K562 (cell line): ENCODE measurements around the gene FAM174C. TPM values are rescaled to one million over a fixed set of nuclear protein-coding genes. Genes with fewer than 3 reads are reported as not detected.

Experiments used
- E4F1 ChIP-seq: fragments of 250-450 bp; sonication (Bioruptor Pico); IDR thresholded peaks from 2 replicates; pipeline ENCODE4 v1.5.0; 2021; ENCODE audit warnings: mild to moderate bottlenecking, borderline replicate concordance
- GABPB1 ChIP-seq: sonication (generic); formaldehyde crosslinking; IDR thresholded peaks from 2 replicates; pipeline ENCODE4 v1.8.0; 2022; ENCODE audit warnings: mild to moderate bottlenecking, missing genetic modification reagents
- HMGN3 ChIP-seq: IDR thresholded peaks from 2 replicates; pipeline ENCODE4 v1.6.1; 2011; ENCODE audit warnings: borderline replicate concordance, low read depth, mild to moderate bottlenecking, mixed read lengths, low read length; ENCODE audit not compliant: insufficient read length; ENCODE audit errors: extremely low read depth
- PHTF2 ChIP-seq: fragments of 250-450 bp; sonication (Bioruptor Pico); IDR thresholded peaks from 2 replicates; pipeline ENCODE4 v1.5.0; 2021; ENCODE audit warnings: mild to moderate bottlenecking
- THRB ChIP-seq: fragments of 450-650 bp; formaldehyde crosslinking; conservative IDR thresholded peaks from 2 replicates; pipeline ENCODE4 v1.4.0; 2022; ENCODE audit warnings: mild to moderate bottlenecking, missing genetic modification characterization
- ZBTB26 ChIP-seq: fragments of 450-650 bp; formaldehyde crosslinking; IDR thresholded peaks from 2 replicates; pipeline ENCODE4 v1.4.0; 2022; ENCODE audit warnings: missing genetic modification characterization
- ZBTB9 ChIP-seq: fragments of 450-650 bp; formaldehyde crosslinking; IDR thresholded peaks from 2 replicates; pipeline ENCODE4 v1.4.0; 2020; ENCODE audit warnings: mild to moderate bottlenecking, moderate library complexity
- ZNF512 ChIP-seq: IDR thresholded peaks from 2 replicates; pipeline ENCODE4 v1.6.1; 2016; ENCODE audit warnings: missing genetic modification characterization, missing compliant biosample characterization
- polyA plus RNA-seq, 8 experiments: library from polyadenylated mRNA; depleted of rRNA in 4 of 8; stranded (reverse) in 5 of 8; unstranded in 3 of 8; fragments of >200 nt; fragmentation: Nextera tagmentation in 2 of 8; fragmentation: Illumina TruSeq in 1 of 8; extraction: Ambion mirVana in 2 of 8; extraction: Trizol in 1 of 8; gene quantifications; 2 replicates each; pipeline versions ENCODE4 v1.2.1 to v1.2.3, GENCODE V29; 2011 to 2014; ENCODE audit warnings: inconsistent platforms in 1 of 8, missing spikeins in 1 of 8
- total RNA-seq, 7 experiments: library from RNA; depleted of rRNA in 6 of 7; stranded (reverse); fragments of >200 nt in 6 of 7; fragmentation: Illumina TruSeq in 2 of 7; extraction: Trizol in 2 of 7; gene quantifications; 2 replicates each; pipeline versions ENCODE4 v1.2.1 to v1.2.3, GENCODE V29; 2011 to 2021; ENCODE audit warnings: low replicate concordance in 1 of 7

The FAM174C gene
- total and polyA plus RNA-seq, 9 of the 15 experiments (the other 6 are each of a cell fraction or from before 2014, with no cell fraction given): 0.66 to 89.6 (median 20.3) TPM

- TF ChIP-seq E4F1: 0 out of 2 replicates have a peak, but pooled peaks have one; percentile 37
- TF ChIP-seq PHTF2 (CRISPR knock-in tag): no peak
- TF ChIP-seq HMGN3: peak; percentile 87
- TF ChIP-seq ZNF512 (tag): no peak
- no peak; the same call in none of the 2 replicates for TF ChIP-seq ZBTB9 (CRISPR knock-in tag)
- 0 out of 2 replicates have a peak, but pooled peaks have one; percentile 40 for TF ChIP-seq GABPB1 (CRISPR knock-in tag)
- peak; percentile 97 for TF ChIP-seq THRB (CRISPR knock-in tag)
- peak; percentile 21; the same call in 1 of the 2 replicates for TF ChIP-seq ZBTB26 (CRISPR knock-in tag)
Measured at GRCh38 chr19:1259206-1259875, 16.0 kb upstream of the FAM174C start (continued).
